ENCODE data around the gene TXNDC15. TPM values are rescaled to one million over a fixed set of nuclear protein-coding genes. Genes with fewer than 3 reads are reported as not detected.
"Not testable (repeated sequence)": the region's sequence is repeated elsewhere in the genome, so short reads cannot be mapped to it uniquely, and the experiment has no call there.

Gene TXNDC15
- polyA plus RNA-seq, 1 donor from 2014 or later, result 14.2 TPM

GRCh38 chr5:134892926-134893325 lies 18.8 kb downstream of the TXNDC15 start:
- no peaks in the 10 kb centered on the region for H3K27me3 Mint-ChIP-seq
- peaks cover 0 to 3% (median 0%) of the 10 kb centered on the region in 3 donors for H3K9me3 Mint-ChIP-seq
- peaks cover 10 to 22% (median 14%) of the 10 kb centered on the region in 3 donors for H3K4me1 Mint-ChIP-seq
- peak overlapping the region in 2 of 3 donors; percentile 4 to 89 for H3K27ac Mint-ChIP-seq
- no peak overlapping the region for H3K4me3 Mint-ChIP-seq
- peaks cover 11% of the 10 kb centered on the region for H3K36me3 Mint-ChIP-seq

- Mint-ChIP-seq H3K36me3 (peaks cover 10% of the 10 kb centered on the region), H3K27ac (peak overlapping the region in 2 of 3 donors; percentile 65 to 80), H3K9me3 (peaks cover 0 to 3% (median 0%) of the 10 kb centered on the region in 3 donors), H3K4me1 (peaks cover 10 to 22% (median 14%) of the 10 kb centered on the region in 3 donors), H3K27me3 (no peaks in the 10 kb centered on the region), H3K4me3 (peak overlapping the region in 1 of 4 donors; percentile 48)
Observed at GRCh38 chr5:134893748-134894505, 19.8 kb downstream of the TXNDC15 start.

- Mint-ChIP-seq H3K36me3 (peaks cover 2% of the 10 kb centered on the region), H3K9me3 (no peaks in the 10 kb centered on the region), H3K4me3 (peak overlapping the region; percentile 49 to 94 (median 78)), H3K4me1 (peaks cover 15 to 25% (median 22%) of the 10 kb centered on the region in 3 donors), H3K27me3 (no peaks in the 10 kb centered on the region), H3K27ac (peak overlapping the region; percentile 90 to 96 (median 91))
Observed at GRCh38 chr5:134902071-134902801, 28.1 kb downstream of the TXNDC15 start.

GRCh38 chr5:134904610-134905245 lies 30.6 kb downstream of the TXNDC15 start, which contains the start of gene PCBD2:
PCBD2 (plus strand) TSS chr5:134905131; CDS start chr5:134905140, 9 bp downstream.
- H3K27ac Mint-ChIP-seq, result peak within 1 kb of the TSS; percentile 91 to 99 (median 97)
- H3K36me3 Mint-ChIP-seq, result peaks cover 2% of the 10 kb centered on the region
- H3K4me1 Mint-ChIP-seq, result peaks cover 15 to 25% (median 22%) of the 10 kb centered on the region in 3 donors
- H3K4me3 Mint-ChIP-seq, result peak within 1 kb of the TSS; percentile 94 to 97 (median 95)
- H3K9me3 Mint-ChIP-seq, result no peaks in the 10 kb centered on the region
- H3K27me3 Mint-ChIP-seq, result no peaks in the 10 kb centered on the region

- no peaks in the 10 kb centered on the region for H3K9me3 Mint-ChIP-seq
- peak overlapping the region; percentile 94 to 97 (median 94) for H3K4me3 Mint-ChIP-seq
- peaks cover 15 to 27% (median 18%) of the 10 kb centered on the region in 3 donors for H3K4me1 Mint-ChIP-seq
- no peaks in the 10 kb centered on the region for H3K27me3 Mint-ChIP-seq
- H3K27ac Mint-ChIP-seq, result peak overlapping the region; percentile 91 to 99 (median 97)
- H3K36me3 Mint-ChIP-seq, result no peaks in the 10 kb centered on the region
Observed at GRCh38 chr5:134905246-134905996, 31.2 kb downstream of the TXNDC15 start.

- Mint-ChIP-seq H3K36me3 (no peaks in the 10 kb centered on the region), H3K4me3 (peak overlapping the region in 3 of 4 donors; percentile 65 to 94 (median 88)), H3K9me3 (no peaks in the 10 kb centered on the region), H3K27me3 (no peaks in the 10 kb centered on the region), H3K27ac (peak overlapping the region in 2 of 3 donors; percentile 53 to 91), H3K4me1 (peaks cover 13 to 20% (median 17%) of the 10 kb centered on the region in 3 donors)
Observed at GRCh38 chr5:134906811-134907210, 32.6 kb downstream of the TXNDC15 start.

- H3K27ac Mint-ChIP-seq, result not testable (repeated sequence)
Observed at GRCh38 chr5:134910752-134911151, 36.6 kb downstream of the TXNDC15 start.

GRCh38 chr5:134911285-134912206 lies 37.4 kb downstream of the TXNDC15 start:
- Mint-ChIP-seq H3K27me3 (no peaks in the 10 kb centered on the region), H3K27ac (no peak overlapping the region), H3K4me1 (peaks cover 0 to 2% (median 0%) of the 10 kb centered on the region in 3 donors), H3K9me3 (no peaks in the 10 kb centered on the region), H3K36me3 (peaks cover 1% of the 10 kb centered on the region), H3K4me3 (peak overlapping the region in 2 of 4 donors; percentile 7 to 48)

More at GRCh38 chr5:134910752-134911151, 36.6 kb downstream of the TXNDC15 start:
- not testable (repeated sequence) for H3K4me3 Mint-ChIP-seq, H3K4me1 Mint-ChIP-seq, H3K36me3 Mint-ChIP-seq, H3K27me3 Mint-ChIP-seq, H3K9me3 Mint-ChIP-seq

- no peaks in the 10 kb centered on the region for H3K27me3 Mint-ChIP-seq
- H3K4me3 Mint-ChIP-seq, result no peak overlapping the region
- peaks cover 4% of the 10 kb centered on the region for H3K36me3 Mint-ChIP-seq
- peaks cover 0 to 2% (median 0%) of the 10 kb centered on the region in 3 donors for H3K4me1 Mint-ChIP-seq
- no peaks in the 10 kb centered on the region for H3K9me3 Mint-ChIP-seq
- no peak overlapping the region for H3K27ac Mint-ChIP-seq
Observed at GRCh38 chr5:134913254-134913653, 39.1 kb downstream of the TXNDC15 start.

- Mint-ChIP-seq H3K27me3 (no peaks in the 10 kb centered on the region), H3K27ac (no peak overlapping the region), H3K4me1 (peaks cover 0 to 2% (median 2%) of the 10 kb centered on the region in 3 donors), H3K36me3 (peaks cover 4% of the 10 kb centered on the region), H3K9me3 (no peaks in the 10 kb centered on the region), H3K4me3 (no peak overlapping the region)
Observed at GRCh38 chr5:134913795-134914194, 39.6 kb downstream of the TXNDC15 start.

GRCh38 chr5:134917070-134917815 lies 43.1 kb downstream of the TXNDC15 start:
- Mint-ChIP-seq H3K27ac (peak overlapping the region in 1 of 3 donors; percentile 67), H3K36me3 (peaks cover 10% of the 10 kb centered on the region), H3K9me3 (no peaks in the 10 kb centered on the region), H3K27me3 (no peaks in the 10 kb centered on the region), H3K4me3 (no peak overlapping the region), H3K4me1 (peaks cover 0 to 3% (median 2%) of the 10 kb centered on the region in 3 donors)

- peaks cover 10% of the 10 kb centered on the region for H3K36me3 Mint-ChIP-seq
- H3K4me1 Mint-ChIP-seq, result peaks cover 0 to 3% (median 2%) of the 10 kb centered on the region in 3 donors
- H3K27ac Mint-ChIP-seq, result no peak overlapping the region
- H3K27me3 Mint-ChIP-seq, result no peaks in the 10 kb centered on the region
- no peak overlapping the region for H3K4me3 Mint-ChIP-seq
- H3K9me3 Mint-ChIP-seq, result no peaks in the 10 kb centered on the region
Observed at GRCh38 chr5:134918861-134919260, 44.7 kb downstream of the TXNDC15 start.
